ENCODE results near the gene FAM20B.
A peak's percentile ranks its signal among the peaks of the same experiment; 100 is the strongest.

FAM20B gene

GRCh38 chr1:179103999-179104398 is 78.3 kb downstream of the FAM20B start:
- H3K4ac ChIP-seq (ENCODE audit: low read depth, low read length), result no peak overlapping the region
- no peak overlapping the region for H2BK5ac ChIP-seq (ENCODE audit: low read depth, low read length, poor library complexity)
- no peak overlapping the region for H3K9ac ChIP-seq (ENCODE audit: low read length)
- no peaks in the 10 kb centered on the region for H3K4me1 ChIP-seq (ENCODE audit: control insufficient read depth in 1 of 2, insufficient read depth in 2 of 2, low read length in 2 of 2)
- no peak overlapping the region for H3K4me3 ChIP-seq (ENCODE audit: low read depth, low read length)
- no peak overlapping the region for H3K4me2 ChIP-seq (ENCODE audit: low read length)
- H4K12ac ChIP-seq (ENCODE audit: low read depth, low read length), result no peak overlapping the region
- H4K91ac ChIP-seq (ENCODE audit: low read depth, low read length), result no peak overlapping the region
- no peak overlapping the region for H2AFZ ChIP-seq (ENCODE audit: insufficient read depth, low read length, poor library complexity)
- H4K8ac ChIP-seq (ENCODE audit: low read depth, low read length), result no peak overlapping the region
- no CpG with 5 or more reads among the region's 1 CpG for WGBS (ENCODE audit: extremely low coverage, insufficient coverage, insufficient read length)
- no peak overlapping the region for H3K23ac ChIP-seq (ENCODE audit: low read length)
- no peak for DNase-seq
- no peak overlapping the region for H2AK5ac ChIP-seq (ENCODE audit: low read length)
- H2BK12ac ChIP-seq (ENCODE audit: low read length), result no peak overlapping the region
- H3K9me3 ChIP-seq (ENCODE audit: insufficient read depth, low read depth, low read length), result no peaks in the 10 kb centered on the region
- no peak overlapping the region for H3K14ac ChIP-seq (ENCODE audit: low read length)
- H3K27me3 ChIP-seq (ENCODE audit: insufficient read depth, low read length), result no peaks in the 10 kb centered on the region
- no peak overlapping the region for H3K27ac ChIP-seq (ENCODE audit: low read depth, low read length)
- no peaks in the 10 kb centered on the region for H3K79me1 ChIP-seq (ENCODE audit: low read length)
- H3K36me3 ChIP-seq (ENCODE audit: control insufficient read depth in 1 of 2, insufficient read depth in 2 of 2, low read length in 2 of 2), result peaks cover 18 to 26% of the 10 kb centered on the region in 2 experiments
- no peak overlapping the region for H3K18ac ChIP-seq (ENCODE audit: low read length)
- no peak overlapping the region for H2BK120ac ChIP-seq (ENCODE audit: insufficient read depth, low read length, poor library complexity)
- H3K79me2 ChIP-seq (ENCODE audit: control insufficient read depth, insufficient read depth, low read length, poor library complexity), result no peaks in the 10 kb centered on the region

- Histone ChIP-seq H3K27ac (ENCODE audit: low read depth, low read length) (no peak overlapping the region), H3K4me3 (ENCODE audit: low read depth, low read length) (no peak overlapping the region), H3K18ac (ENCODE audit: low read length) (no peak overlapping the region), H4K8ac (ENCODE audit: low read depth, low read length) (no peak overlapping the region), H2AFZ (ENCODE audit: insufficient read depth, low read length, poor library complexity) (no peak overlapping the region), H2BK5ac (ENCODE audit: low read depth, low read length, poor library complexity) (no peak overlapping the region), H2BK120ac (ENCODE audit: insufficient read depth, low read length, poor library complexity) (no peak overlapping the region), H3K27me3 (ENCODE audit: insufficient read depth, low read length) (no peaks in the 10 kb centered on the region), H3K4me1 (ENCODE audit: control insufficient read depth in 1 of 2, insufficient read depth in 2 of 2, low read length in 2 of 2) (no peaks in the 10 kb centered on the region), H3K79me2 (ENCODE audit: control insufficient read depth, insufficient read depth, low read length, poor library complexity) (no peaks in the 10 kb centered on the region), H2BK12ac (ENCODE audit: low read length) (no peak overlapping the region), H4K12ac (ENCODE audit: low read depth, low read length) (no peak overlapping the region), H3K9ac (ENCODE audit: low read length) (no peak overlapping the region), H3K4me2 (ENCODE audit: low read length) (no peak overlapping the region), H3K23ac (ENCODE audit: low read length) (no peak overlapping the region), H3K14ac (ENCODE audit: low read length) (no peak overlapping the region), H3K36me3 (ENCODE audit: control insufficient read depth in 1 of 2, insufficient read depth in 2 of 2, low read length in 2 of 2) (peaks cover 21 to 32% of the 10 kb centered on the region in 2 experiments), H3K79me1 (ENCODE audit: low read length) (no peaks in the 10 kb centered on the region), H3K9me3 (ENCODE audit: insufficient read depth, low read depth, low read length) (no peaks in the 10 kb centered on the region), H3K4ac (ENCODE audit: low read depth, low read length) (no peak overlapping the region), H4K91ac (ENCODE audit: low read depth, low read length) (no peak overlapping the region), H2AK5ac (ENCODE audit: low read length) (no peak overlapping the region)
- WGBS (ENCODE audit: extremely low coverage, insufficient coverage, insufficient read length), result no CpG with 5 or more reads among the region's 3 CpGs
- DNase-seq, result no peak
These were observed 79.0 kb downstream of the FAM20B start for GRCh38 chr1:179104611-179105250.

GRCh38 chr1:179105393-179105792 is 79.7 kb downstream of the FAM20B start:
- H4K12ac ChIP-seq (ENCODE audit: low read depth, low read length), result no peak overlapping the region

GRCh38 chr1:179107706-179108629 is 82.3 kb downstream of the FAM20B start:
- H3K27ac ChIP-seq (ENCODE audit: low read depth, low read length), result no peak overlapping the region
- no peak overlapping the region for H3K23ac ChIP-seq (ENCODE audit: low read length)
- DNase-seq, result no peak
- H2BK5ac ChIP-seq (ENCODE audit: low read depth, low read length, poor library complexity), result no peak overlapping the region
- H3K79me2 ChIP-seq (ENCODE audit: control insufficient read depth, insufficient read depth, low read length, poor library complexity), result no peaks in the 10 kb centered on the region
- no peak overlapping the region for H3K9ac ChIP-seq (ENCODE audit: low read length)
- H2AFZ ChIP-seq (ENCODE audit: insufficient read depth, low read length, poor library complexity), result no peak overlapping the region
- H3K18ac ChIP-seq (ENCODE audit: low read length), result no peak overlapping the region
- no peaks in the 10 kb centered on the region for H3K79me1 ChIP-seq (ENCODE audit: low read length)
- H3K4ac ChIP-seq (ENCODE audit: low read depth, low read length), result no peak overlapping the region
- H3K9me3 ChIP-seq (ENCODE audit: insufficient read depth, low read depth, low read length), result no peaks in the 10 kb centered on the region
- no peak overlapping the region for H2AK5ac ChIP-seq (ENCODE audit: low read length)
- H4K8ac ChIP-seq (ENCODE audit: low read depth, low read length), result no peak overlapping the region
- no CpG with 5 or more reads among the region's 15 CpGs for WGBS (ENCODE audit: extremely low coverage, insufficient coverage, insufficient read length)
- H2BK12ac ChIP-seq (ENCODE audit: low read length), result no peak overlapping the region
- H3K36me3 ChIP-seq (ENCODE audit: control insufficient read depth in 1 of 2, insufficient read depth in 2 of 2, low read length in 2 of 2), result peaks cover 34 to 45% of the 10 kb centered on the region in 2 experiments
- no peaks in the 10 kb centered on the region for H3K27me3 ChIP-seq (ENCODE audit: insufficient read depth, low read length)
- H4K12ac ChIP-seq (ENCODE audit: low read depth, low read length), result no peak overlapping the region
- no peak overlapping the region for H2BK120ac ChIP-seq (ENCODE audit: insufficient read depth, low read length, poor library complexity)
- H4K91ac ChIP-seq (ENCODE audit: low read depth, low read length), result no peak overlapping the region
- no peak overlapping the region for H3K4me2 ChIP-seq (ENCODE audit: low read length)
- H3K14ac ChIP-seq (ENCODE audit: low read length), result no peak overlapping the region
- H3K4me1 ChIP-seq (ENCODE audit: control insufficient read depth in 1 of 2, insufficient read depth in 2 of 2, low read length in 2 of 2), result no peaks in the 10 kb centered on the region
- no peak overlapping the region for H3K4me3 ChIP-seq (ENCODE audit: low read depth, low read length)

More at GRCh38 chr1:179105393-179105792, 79.7 kb downstream of the FAM20B start:
- peak; percentile 53 to 80 for DNase-seq
- no peak overlapping the region for H4K91ac ChIP-seq (ENCODE audit: low read depth, low read length)
- H3K23ac ChIP-seq (ENCODE audit: low read length), result no peak overlapping the region
- H2BK120ac ChIP-seq (ENCODE audit: insufficient read depth, low read length, poor library complexity), result no peak overlapping the region
- no peaks in the 10 kb centered on the region for H3K79me2 ChIP-seq (ENCODE audit: control insufficient read depth, insufficient read depth, low read length, poor library complexity)
- no peak overlapping the region for H3K4me3 ChIP-seq (ENCODE audit: low read depth, low read length)
- WGBS (ENCODE audit: extremely low coverage, insufficient coverage, insufficient read length), result no CpG with 5 or more reads among the region's 7 CpGs
- H3K36me3 ChIP-seq (ENCODE audit: control insufficient read depth in 1 of 2, insufficient read depth in 2 of 2, low read length in 2 of 2), result peaks cover 26 to 37% of the 10 kb centered on the region in 2 experiments
- no peaks in the 10 kb centered on the region for H3K79me1 ChIP-seq (ENCODE audit: low read length)
- no peak overlapping the region for H3K27ac ChIP-seq (ENCODE audit: low read depth, low read length)
- no peak overlapping the region for H3K14ac ChIP-seq (ENCODE audit: low read length)
- H3K9me3 ChIP-seq (ENCODE audit: insufficient read depth, low read depth, low read length), result no peaks in the 10 kb centered on the region
- H4K8ac ChIP-seq (ENCODE audit: low read depth, low read length), result no peak overlapping the region
- no peak overlapping the region for H3K4me2 ChIP-seq (ENCODE audit: low read length)
- H3K4me1 ChIP-seq (ENCODE audit: control insufficient read depth in 1 of 2, insufficient read depth in 2 of 2, low read length in 2 of 2), result no peaks in the 10 kb centered on the region
- no peak overlapping the region for H3K4ac ChIP-seq (ENCODE audit: low read depth, low read length)
- H2AFZ ChIP-seq (ENCODE audit: insufficient read depth, low read length, poor library complexity), result no peak overlapping the region
- H2BK5ac ChIP-seq (ENCODE audit: low read depth, low read length, poor library complexity), result no peak overlapping the region
- no peak overlapping the region for H2BK12ac ChIP-seq (ENCODE audit: low read length)
- no peak overlapping the region for H2AK5ac ChIP-seq (ENCODE audit: low read length)
- H3K27me3 ChIP-seq (ENCODE audit: insufficient read depth, low read length), result no peaks in the 10 kb centered on the region
- no peak overlapping the region for H3K18ac ChIP-seq (ENCODE audit: low read length)
- no peak overlapping the region for H3K9ac ChIP-seq (ENCODE audit: low read length)

Measured in trophoblast cell (in vitro differentiated cells and primary cell).